Upper lobe of right lung (tissue), 1 donor: Measurements from ENCODE around the gene ETV7. TPM values are rescaled to one million over a fixed set of nuclear protein-coding genes. Genes with fewer than 3 reads are reported as not detected.
"Not testable (repeated sequence)": the region's sequence is repeated elsewhere in the genome, so short reads cannot be mapped to it uniquely, and the experiment has no call there.

Experiments used
- ATAC-seq: fragments of 200-7000 bp; cut with Tn5 transposase; one replicate; pipeline ENCODE4 v1.9.1; 2020; ENCODE audit warnings: mild to moderate bottlenecking, moderate library complexity
- DNase-seq: peaks from one replicate; pipeline ENCODE4 v3.0.0-alpha.2; 2020
- H3K27ac ChIP-seq: fragments of 200-600 bp; one replicate; pipeline ENCODE4 v1.8.0; 2022
- H3K27me3 ChIP-seq: fragments of 200-600 bp; one replicate; pipeline ENCODE4 v1.8.0; 2022; ENCODE audit warnings: mild to moderate bottlenecking
- H3K36me3 ChIP-seq: fragments of 200-600 bp; one replicate; pipeline ENCODE4 v1.8.0; 2022
- H3K4me1 ChIP-seq: fragments of 200-600 bp; one replicate; pipeline ENCODE4 v1.8.0; 2022
- H3K4me3 ChIP-seq: fragments of 200-600 bp; one replicate; pipeline ENCODE4 v1.8.0; 2022; ENCODE audit warnings: mild to moderate bottlenecking
- H3K9me3 ChIP-seq: fragments of 200-600 bp; one replicate; pipeline ENCODE4 v1.8.0; 2022
- intact Hi-C: fragments of 100-400 bp; cut with DNase I; formaldehyde crosslinking; loops from one replicate; pipeline ENCODE4 v1.11.0; 2022
- total RNA-seq: library from RNA; stranded (reverse); fragmentation: NEBNext Ultra II Directional; extraction: Animal tissue kit (Norgen Biotek cat#: 25700); gene quantifications from one replicate; pipeline ENCODE4 v1.2.1, GENCODE V29; 2021
- TF ChIP-seq, protein P1 (sequence below): fragments of 200-600 bp; IDR thresholded peaks from one replicate; pipeline ENCODE4 v1.8.0; 2022; ENCODE audit warnings: antibody characterized with exemption
- donor health status: DM: no; HTN: yes; CAD: no; lungs with severe emphysema.

The ETV7 gene
- total RNA-seq, 1 donor from 2014 or later = 6.3 TPM

DNA sequence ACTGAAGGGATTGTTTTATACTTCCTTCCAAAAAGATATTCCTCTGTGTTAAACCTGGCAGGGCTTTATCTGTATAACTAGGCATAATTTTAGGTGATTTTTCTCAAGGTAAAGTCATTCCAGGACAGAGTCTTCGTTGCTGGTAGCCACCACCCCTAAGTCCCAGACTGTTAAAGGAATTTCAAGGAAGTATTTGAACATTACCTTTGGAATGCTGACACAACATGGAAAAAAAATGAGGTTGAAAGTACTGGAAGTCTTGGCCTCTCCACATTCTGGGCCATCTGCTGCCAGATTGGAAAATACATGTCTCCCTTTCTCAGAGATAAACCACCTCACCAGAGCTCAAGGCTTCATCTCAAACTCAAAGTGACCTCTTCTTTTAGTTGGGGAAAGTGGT lies 27.0 kb upstream of the ETV7 start:
- Histone ChIP-seq H3K9me3 (no peaks in the 10 kb centered on the region), H3K27ac (no peak overlapping the region), H3K4me3 (no peak overlapping the region), H3K36me3 (no peaks in the 10 kb centered on the region), H3K27me3 (no peaks in the 10 kb centered on the region), H3K4me1 (no peaks in the 10 kb centered on the region)
- intact Hi-C loops = no loop called here
- no peak for ATAC-seq
- no peak for DNase-seq
- TF ChIP-seq, protein P1, sequence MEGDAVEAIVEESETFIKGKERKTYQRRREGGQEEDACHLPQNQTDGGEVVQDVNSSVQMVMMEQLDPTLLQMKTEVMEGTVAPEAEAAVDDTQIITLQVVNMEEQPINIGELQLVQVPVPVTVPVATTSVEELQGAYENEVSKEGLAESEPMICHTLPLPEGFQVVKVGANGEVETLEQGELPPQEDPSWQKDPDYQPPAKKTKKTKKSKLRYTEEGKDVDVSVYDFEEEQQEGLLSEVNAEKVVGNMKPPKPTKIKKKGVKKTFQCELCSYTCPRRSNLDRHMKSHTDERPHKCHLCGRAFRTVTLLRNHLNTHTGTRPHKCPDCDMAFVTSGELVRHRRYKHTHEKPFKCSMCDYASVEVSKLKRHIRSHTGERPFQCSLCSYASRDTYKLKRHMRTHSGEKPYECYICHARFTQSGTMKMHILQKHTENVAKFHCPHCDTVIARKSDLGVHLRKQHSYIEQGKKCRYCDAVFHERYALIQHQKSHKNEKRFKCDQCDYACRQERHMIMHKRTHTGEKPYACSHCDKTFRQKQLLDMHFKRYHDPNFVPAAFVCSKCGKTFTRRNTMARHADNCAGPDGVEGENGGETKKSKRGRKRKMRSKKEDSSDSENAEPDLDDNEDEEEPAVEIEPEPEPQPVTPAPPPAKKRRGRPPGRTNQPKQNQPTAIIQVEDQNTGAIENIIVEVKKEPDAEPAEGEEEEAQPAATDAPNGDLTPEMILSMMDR = no peak

GRCh38 chr6:36413489-36414480 lies 26.3 kb upstream of the ETV7 start:
- Histone ChIP-seq H3K4me3 (no peak overlapping the region), H3K27me3 (no peaks in the 10 kb centered on the region), H3K9me3 (no peaks in the 10 kb centered on the region), H3K4me1 (no peaks in the 10 kb centered on the region), H3K27ac (no peak overlapping the region), H3K36me3 (no peaks in the 10 kb centered on the region)
- intact Hi-C loops = no loop called here
- TF ChIP-seq, protein P1 = no peak
- ATAC-seq = no peak
- no peak for DNase-seq

- not testable (repeated sequence) for ATAC-seq
Measured at GRCh38 chr6:36409718-36410117, 22.2 kb upstream of the ETV7 start.

DNA sequence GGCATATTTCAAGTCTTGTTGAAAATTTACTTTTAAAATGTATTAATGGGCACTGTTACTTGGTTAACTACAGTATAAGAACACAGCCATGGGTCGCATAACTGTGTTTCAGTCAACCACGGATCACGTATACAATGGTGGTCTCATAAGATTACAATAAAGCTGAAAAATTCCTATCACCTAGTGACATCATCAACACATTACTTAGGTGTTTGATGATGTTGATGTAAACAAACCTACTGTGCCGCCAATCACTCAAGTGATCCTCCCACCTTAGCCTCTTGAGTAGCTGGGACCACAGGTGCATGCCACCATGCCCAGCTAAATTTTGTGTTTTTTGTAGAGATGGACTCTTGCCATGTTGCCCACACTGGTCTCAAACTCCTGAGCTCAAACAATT lies 16.7 kb upstream of the ETV7 start:
- TF ChIP-seq, protein P1 = no peak
- DNase-seq (no peak), ATAC-seq (no peak)
- H3K4me1 ChIP-seq = no peaks in the 10 kb centered on the region
- H3K36me3 ChIP-seq = no peaks in the 10 kb centered on the region
- intact Hi-C loops = no loop called here
- H3K4me3 ChIP-seq = no peak overlapping the region
- no peak overlapping the region for H3K27ac ChIP-seq
- H3K27me3 ChIP-seq = no peaks in the 10 kb centered on the region
- no peaks in the 10 kb centered on the region for H3K9me3 ChIP-seq

More at GRCh38 chr6:36409718-36410117, 22.2 kb upstream of the ETV7 start:
- H3K36me3 ChIP-seq, H3K4me3 ChIP-seq, intact Hi-C loops, H3K27me3 ChIP-seq, H3K27ac ChIP-seq, H3K9me3 ChIP-seq, H3K4me1 ChIP-seq, DNase-seq: not testable (repeated sequence)

GRCh38 chr6:36402481-36402880 lies 15.0 kb upstream of the ETV7 start:
- no peaks in the 10 kb centered on the region for H3K36me3 ChIP-seq
- H3K4me3 ChIP-seq = no peak overlapping the region
- no peak overlapping the region for H3K27ac ChIP-seq
- DNase-seq = no peak
- TF ChIP-seq, protein P1 = no peak
- no peak for ATAC-seq
- H3K27me3 ChIP-seq = no peaks in the 10 kb centered on the region
- no peaks in the 10 kb centered on the region for H3K4me1 ChIP-seq
- intact Hi-C loops = no loop called here
- no peaks in the 10 kb centered on the region for H3K9me3 ChIP-seq

- Histone ChIP-seq H3K27me3 (no peaks in the 10 kb centered on the region), H3K4me3 (no peak overlapping the region), H3K4me1 (no peaks in the 10 kb centered on the region), H3K27ac (no peak overlapping the region), H3K9me3 (no peaks in the 10 kb centered on the region), H3K36me3 (no peaks in the 10 kb centered on the region)
- TF ChIP-seq, protein P1 = no peak
- intact Hi-C loops = no loop called here
- ATAC-seq (no peak), DNase-seq (no peak)
Measured at GRCh38 chr6:36399970-36400369, 12.5 kb upstream of the ETV7 start.
